IMR-90 (cell line): ENCODE results near the gene COG8. TPM values are rescaled to one million over a fixed set of nuclear protein-coding genes. Genes with fewer than 3 reads are reported as not detected.

Experiments used
- ATAC-seq: fragments of 200-7000 bp; cut with Tn5 transposase; 2 replicates; pipeline ENCODE4 v1.9.1; 2020; ENCODE audit warnings: low read depth, mild to moderate bottlenecking, moderate library complexity
- BruUV-seq: library from RNA; stranded (reverse); fragments of 400-500 nt; replicated peaks from 2 replicates; lab custom pipeline; 2021; lab: Mats Ljungman, UMichigan
- CTCF ChIA-PET: fragments of 300-600 bp; formaldehyde crosslinking; extraction: SDS; loops from one replicate; lab custom pipeline; 2021; ENCODE audit warnings: antibody characterized with exemption; lab: Yijun Ruan, JAX
- POLR2A ChIA-PET: fragments of 300-600 bp; sonication (Branson Sonifier 250); formaldehyde crosslinking; loops from one replicate; lab custom pipeline; 2022; ENCODE audit warnings: antibody characterized with exemption; ENCODE audit not compliant: unreplicated experiment; lab: Charles Lee
- DNase-seq: peaks from one replicate; pipeline ENCODE4 v3.0.0; 2013
- H2AFZ ChIP-seq: replicated peaks from 2 replicates; pipeline ENCODE3; 2013; ENCODE audit warnings: low read length, mild to moderate bottlenecking; ENCODE audit not compliant: poor library complexity
- H2AK5ac ChIP-seq: 2 replicates; pipeline ENCODE4 v1.6.1; 2013; ENCODE audit warnings: low read depth, low read length, inconsistent platforms
- H2AK9ac ChIP-seq: replicated peaks from 2 replicates; pipeline ENCODE3; 2013; ENCODE audit warnings: mild to moderate bottlenecking, low read depth, low read length, moderate library complexity; ENCODE audit not compliant: poor library complexity
- H2BK120ac ChIP-seq: 2 replicates; pipeline ENCODE4 v1.6.1; 2013; ENCODE audit warnings: low read depth, low read length, inconsistent platforms
- H2BK15ac ChIP-seq: 3 replicates; pipeline ENCODE4 v1.6.1; 2013; ENCODE audit warnings: low read depth, low read length, inconsistent platforms
- H2BK20ac ChIP-seq: 2 replicates; pipeline ENCODE4 v1.6.1; 2013; ENCODE audit warnings: low read depth, mild to moderate bottlenecking, inconsistent platforms, low read length, moderate library complexity
- H2BK5ac ChIP-seq: 2 replicates; pipeline ENCODE4 v1.6.1; 2013; ENCODE audit warnings: mild to moderate bottlenecking, low read depth, low read length, inconsistent platforms; ENCODE audit not compliant: poor library complexity, severe bottlenecking
- H3K14ac ChIP-seq: replicated peaks from 2 replicates; pipeline ENCODE4 v1.6.1; 2013; ENCODE audit warnings: low read depth, low read length, inconsistent platforms
- H3K18ac ChIP-seq: 2 replicates; pipeline ENCODE4 v1.6.1; 2013; ENCODE audit warnings: low read depth, low read length, control low read depth
- H3K23ac ChIP-seq: 2 replicates; pipeline ENCODE4 v1.6.1; 2013; ENCODE audit warnings: low read depth, low read length, inconsistent platforms
- H3K27ac ChIP-seq: 2 replicates; pipeline ENCODE4 v1.5.1; 2013; ENCODE audit warnings: mild to moderate bottlenecking, control low read depth, low read length; ENCODE audit not compliant: insufficient read depth
- H3K27me3 ChIP-seq: 2 replicates; pipeline ENCODE4 v1.6.1; 2013; ENCODE audit warnings: low read length; ENCODE audit not compliant: control insufficient read depth, insufficient read depth
- H3K36me3 ChIP-seq: 2 replicates; pipeline ENCODE4 v1.6.1; 2013; ENCODE audit warnings: low read length, mixed read lengths; ENCODE audit not compliant: control insufficient read depth, insufficient read depth
- H3K4ac ChIP-seq: 2 replicates; pipeline ENCODE4 v1.6.1; 2013; ENCODE audit warnings: low read depth, low read length, inconsistent platforms
- H3K4me1 ChIP-seq: 2 replicates; pipeline ENCODE4 v1.6.1; 2013; ENCODE audit warnings: low read length, mixed read lengths; ENCODE audit not compliant: control insufficient read depth, insufficient read depth
- H3K4me2 ChIP-seq: 2 replicates; pipeline ENCODE4 v1.6.1; 2013; ENCODE audit warnings: low read depth, mild to moderate bottlenecking, control low read depth, low read length, moderate library complexity
- H3K4me3 ChIP-seq: 2 replicates; pipeline ENCODE4 v1.5.1; 2013; ENCODE audit warnings: low read depth, mild to moderate bottlenecking, control low read depth, low read length, moderate library complexity; ENCODE audit not compliant: insufficient read depth
- H3K56ac ChIP-seq: 2 replicates; pipeline ENCODE4 v1.6.1; 2013; ENCODE audit warnings: low read length, inconsistent platforms; ENCODE audit not compliant: insufficient read depth; ENCODE audit errors: extremely low read depth
- H3K79me1 ChIP-seq, 2 experiments: 2 replicates each; pipeline ENCODE4 v1.6.1; 2013; ENCODE audit warnings: low read length in 2 of 2, inconsistent platforms in 1 of 2, low read depth in 1 of 2
- H3K9ac ChIP-seq: 2 replicates; pipeline ENCODE4 v1.6.1; 2013; ENCODE audit warnings: low read depth, low read length, control low read depth
- H3K9me1 ChIP-seq: 2 replicates; pipeline ENCODE4 v1.6.1; 2013; ENCODE audit warnings: low read length, inconsistent platforms; ENCODE audit not compliant: insufficient read depth
- H3K9me3 ChIP-seq: 2 replicates; pipeline ENCODE4 v1.6.1; 2013; ENCODE audit warnings: low read length; ENCODE audit not compliant: control insufficient read depth, insufficient read depth
- H4K20me1 ChIP-seq: 2 replicates; pipeline ENCODE4 v1.6.1; 2013; ENCODE audit warnings: low read length, inconsistent platforms; ENCODE audit not compliant: insufficient read depth
- H4K5ac ChIP-seq: 2 replicates; pipeline ENCODE4 v1.6.1; 2013; ENCODE audit warnings: mild to moderate bottlenecking, low read depth, low read length, control low read depth
- H4K8ac ChIP-seq, 2 experiments: 2 replicates each; pipeline ENCODE4 v1.6.1; 2013; ENCODE audit warnings: low read depth in 2 of 2, low read length in 2 of 2, control low read depth in 1 of 2, inconsistent platforms in 1 of 2
- H4K91ac ChIP-seq: 2 replicates; pipeline ENCODE4 v1.6.1; 2013; ENCODE audit warnings: low read depth, low read length, inconsistent platforms; ENCODE audit not compliant: insufficient read depth
- MAFK ChIP-seq: IDR thresholded peaks from 2 replicates; pipeline ENCODE4 v1.6.1; 2012; ENCODE audit warnings: low read depth, low read length, improper control_type of control experiment
- NFE2L2 ChIP-seq: fragments of 150-350 bp; IDR thresholded peaks from 2 replicates; pipeline ENCODE4 v1.6.1; 2016; ENCODE audit warnings: low read depth, mild to moderate bottlenecking, low read length
- WGBS, 2 experiments: methylation state at CpG; one replicate each; pipeline versions ENCODE4 v1.1.5 to v1.1.7; 2013; ENCODE audit warnings: missing lambda C conversion rate in 2 of 2; ENCODE audit not compliant: insufficient read length in 1 of 2; ENCODE audit errors: extremely low coverage in 2 of 2; 5-methylcytosine and 5-hydroxymethylcytosine counted together
- dilution Hi-C: fragments of 300-500 bp; cut with HindIII; formaldehyde crosslinking; loops from one replicate; pipeline ENCODE4 v1.14.3; 2018; ENCODE audit warnings: low sequenced_read_pairs; ENCODE audit not compliant: unreplicated experiment
- in situ Hi-C: fragments of 300-500 bp; cut with MboI; formaldehyde crosslinking; loops from 3 replicates; pipeline ENCODE4 v1.14.3; 2019; ENCODE audit warnings: low sequenced_read_pairs, inconsistent platforms, mixed read lengths
- intact Hi-C: fragments of 100-400 bp; cut with micrococcal nuclease; formaldehyde crosslinking; loops from 2 replicates; pipeline ENCODE4 v1.10.0; 2022
- polyA plus RNA-seq, 3 experiments: library from polyadenylated mRNA; depleted of rRNA; stranded (reverse); fragments of >200 nt; gene quantifications; 2 replicates each; pipeline ENCODE4 v1.2.3, GENCODE V29; 2012; ENCODE audit warnings: low replicate concordance in 1 of 3
- total RNA-seq: library from RNA; depleted of rRNA; stranded (reverse); fragments of >200 nt; gene quantifications from 2 replicates; pipeline ENCODE4 v1.2.3, GENCODE V29; 2012
- TF ChIP-seq, protein P1 (sequence below): fragments of 150-350 bp; IDR thresholded peaks from 2 replicates; pipeline ENCODE4 v1.6.1; 2017; ENCODE audit warnings: mild to moderate bottlenecking, antibody characterized with exemption, low read length, low read depth

COG8 gene
- total and polyA plus RNA-seq, 2 of the 4 experiments (the other 2 are of a cell fraction) = 23.4 to 26.2 TPM

- H3K14ac ChIP-seq = no peak overlapping the region
- no peak overlapping the region for H2AK9ac ChIP-seq
- intact Hi-C loops (loop anchor here (5.0 kb wide), 1 partner anchor 375 kb away; no protein-coding TSS in a partner anchor), in situ Hi-C loops (no loop called here), dilution Hi-C loops (no loop called here)
- H2BK15ac ChIP-seq = no peak overlapping the region
- no peak overlapping the region for H4K8ac ChIP-seq
- ChIA-PET CTCF (no interaction called here), POLR2A (no interaction called here)
- no peak overlapping the region for H2BK5ac ChIP-seq
- no peak overlapping the region for H3K4me3 ChIP-seq
- H3K27me3 ChIP-seq = no peaks in the 10 kb centered on the region
- ATAC-seq = no peak
- no peak overlapping the region for H3K9ac ChIP-seq
- no CpG with 5 or more reads among the region's 2 CpGs for WGBS, 2 experiments
- BruUV-seq = no TSS peak
- H3K9me3 ChIP-seq = no peaks in the 10 kb centered on the region
- no peak overlapping the region for H3K56ac ChIP-seq
- H3K4ac ChIP-seq = no peak overlapping the region
- no peak overlapping the region for H2BK120ac ChIP-seq
- no peak overlapping the region for H2AFZ ChIP-seq
- peak; percentile 10 for DNase-seq
- no peak overlapping the region for H3K27ac ChIP-seq
- H3K9me1 ChIP-seq = peaks cover 3% of the 10 kb centered on the region
- no peak overlapping the region for H4K91ac ChIP-seq
- H4K20me1 ChIP-seq = no peaks in the 10 kb centered on the region
- H2BK20ac ChIP-seq = no peak overlapping the region
- TF ChIP-seq MAFK = no peak
- TF ChIP-seq NFE2L2 = no peak
- TF ChIP-seq, protein P1, sequence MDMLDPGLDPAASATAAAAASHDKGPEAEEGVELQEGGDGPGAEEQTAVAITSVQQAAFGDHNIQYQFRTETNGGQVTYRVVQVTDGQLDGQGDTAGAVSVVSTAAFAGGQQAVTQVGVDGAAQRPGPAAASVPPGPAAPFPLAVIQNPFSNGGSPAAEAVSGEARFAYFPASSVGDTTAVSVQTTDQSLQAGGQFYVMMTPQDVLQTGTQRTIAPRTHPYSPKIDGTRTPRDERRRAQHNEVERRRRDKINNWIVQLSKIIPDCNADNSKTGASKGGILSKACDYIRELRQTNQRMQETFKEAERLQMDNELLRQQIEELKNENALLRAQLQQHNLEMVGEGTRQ = no peak
- no peak overlapping the region for H3K18ac ChIP-seq
- peaks cover 15% of the 10 kb centered on the region for H3K36me3 ChIP-seq
- no peak overlapping the region for H3K23ac ChIP-seq
- peaks cover 26 to 35% of the 10 kb centered on the region in 2 experiments for H3K79me1 ChIP-seq
- no peak overlapping the region for H3K4me2 ChIP-seq
- no peaks in the 10 kb centered on the region; the same call in 1 of the 2 replicates for H3K4me1 ChIP-seq
- H2AK5ac ChIP-seq = no peak overlapping the region
- no peak overlapping the region for H4K5ac ChIP-seq
Observed at GRCh38 chr16:69382421-69382820, 43.1 kb upstream of the COG8 start.
